ENCODE measurements around the gene DLG4. TPM values are rescaled to one million over a fixed set of nuclear protein-coding genes. Genes with fewer than 3 reads are reported as not detected.
"Not testable (repeated sequence)": the region's sequence is repeated elsewhere in the genome, so short reads cannot be mapped to it uniquely, and the experiment has no call there.

The DLG4 gene
- total RNA-seq, 1 donor from 2014 or later = 11.3 TPM

DNA sequence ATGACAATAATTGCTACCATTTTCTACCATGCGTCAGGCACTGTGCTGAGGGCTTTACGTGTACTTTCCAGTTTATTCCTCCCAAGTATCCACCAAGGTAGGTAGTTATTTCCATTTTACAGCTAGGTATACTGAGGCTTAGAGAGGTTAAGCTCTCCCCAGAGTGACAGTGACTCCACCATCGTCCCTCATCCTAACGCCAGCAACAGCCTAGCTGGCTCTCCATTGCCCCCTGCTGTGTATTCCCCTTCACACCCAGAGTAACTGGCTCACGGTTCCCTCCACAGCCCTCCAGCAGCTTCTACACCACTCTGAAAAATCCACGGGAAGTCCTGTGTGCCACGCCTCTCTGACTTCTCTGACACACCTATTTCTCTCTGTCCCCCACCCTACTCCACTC lies 33.4 kb downstream of the DLG4 start:
- no peak for DNase-seq (ENCODE audit: low read depth, low spot score)

- no peak for DNase-seq (ENCODE audit: low read depth, low spot score)
These were observed 35.0 kb downstream of the DLG4 start for GRCh38 chr17:7184647-7185046.

GRCh38 chr17:7184091-7184488 lies 35.5 kb downstream of the DLG4 start:
- DNase-seq (ENCODE audit: low read depth, low spot score) = no peak

- no peak for DNase-seq (ENCODE audit: low read depth, low spot score)
These were observed 36.1 kb downstream of the DLG4 start for GRCh38 chr17:7183433-7184090.

- not testable (repeated sequence) for DNase-seq (ENCODE audit: low read depth, low spot score)
These were observed 37.5 kb downstream of the DLG4 start for GRCh38 chr17:7182101-7182500.

DNA sequence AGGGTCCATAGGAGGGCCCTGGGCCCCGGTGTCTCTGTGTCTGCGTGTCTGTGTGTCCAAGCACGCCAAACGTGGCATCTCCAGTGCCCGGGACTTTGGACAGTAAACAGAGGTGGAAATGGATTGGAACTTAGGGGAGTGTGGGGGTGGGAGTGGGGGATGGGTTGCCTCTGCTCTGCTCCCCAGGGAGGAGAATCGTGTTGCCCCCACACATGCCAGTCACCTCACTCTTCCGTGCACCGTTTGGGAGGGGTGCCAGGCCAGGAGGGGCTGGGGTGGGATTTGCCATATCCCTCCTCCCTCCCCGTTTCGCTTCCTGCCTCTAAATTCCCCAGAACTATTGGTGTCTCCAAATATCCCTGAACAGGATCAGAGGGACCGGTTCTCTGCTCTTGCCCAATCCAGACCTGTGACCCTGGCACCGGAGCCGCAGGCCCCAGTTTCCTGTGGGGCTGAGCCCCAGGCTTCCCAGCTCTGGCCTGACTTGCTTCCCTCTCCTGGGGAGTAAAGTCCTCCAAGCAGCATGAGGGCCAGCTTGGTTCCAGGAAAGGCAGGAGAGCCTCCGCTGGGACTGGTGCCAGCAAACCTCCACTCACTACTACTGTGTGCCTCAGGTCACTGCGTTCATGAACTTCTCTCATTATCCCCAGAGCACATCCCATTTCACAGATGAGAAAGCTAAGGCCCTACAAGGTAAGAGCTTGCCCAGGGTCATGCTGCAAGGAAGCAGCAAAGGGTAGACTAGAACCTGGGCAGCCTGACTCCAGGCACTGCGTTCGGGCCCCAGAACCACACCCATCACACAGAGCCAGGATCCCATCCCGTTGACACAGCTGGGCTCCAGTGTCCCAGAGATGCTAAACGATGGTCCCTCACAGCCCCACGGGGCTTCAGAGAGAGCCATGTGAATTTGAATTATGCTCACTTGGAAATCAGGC lies 40.0 kb downstream of the DLG4 start, which contains the start of gene ASGR1:
ASGR1 (minus strand) TSS at position 54 of the 938 bp plus-strand sequence. CDS start 807 bp downstream, outside the sequence.
- no peak for DNase-seq (ENCODE audit: low read depth, low spot score)

DNA sequence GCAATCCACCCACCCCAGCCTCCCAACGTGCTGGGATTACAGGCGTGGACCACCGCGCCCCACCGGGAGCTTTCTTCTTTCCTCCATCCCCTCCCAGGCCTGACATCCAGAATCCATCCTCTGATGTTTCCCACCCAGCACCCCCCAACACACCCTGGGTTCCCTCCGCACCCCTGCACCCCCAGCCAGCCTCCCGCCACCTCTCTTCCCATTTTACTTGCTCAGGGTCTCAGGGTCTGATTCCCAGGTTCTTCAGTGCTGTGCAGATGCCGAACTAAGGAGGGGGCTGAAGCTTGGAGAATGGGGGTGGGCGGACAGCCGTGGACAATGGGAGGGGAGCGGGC lies 40.7 kb downstream of the DLG4 start:
- DNase-seq (ENCODE audit: low read depth, low spot score) = no peak

DNA sequence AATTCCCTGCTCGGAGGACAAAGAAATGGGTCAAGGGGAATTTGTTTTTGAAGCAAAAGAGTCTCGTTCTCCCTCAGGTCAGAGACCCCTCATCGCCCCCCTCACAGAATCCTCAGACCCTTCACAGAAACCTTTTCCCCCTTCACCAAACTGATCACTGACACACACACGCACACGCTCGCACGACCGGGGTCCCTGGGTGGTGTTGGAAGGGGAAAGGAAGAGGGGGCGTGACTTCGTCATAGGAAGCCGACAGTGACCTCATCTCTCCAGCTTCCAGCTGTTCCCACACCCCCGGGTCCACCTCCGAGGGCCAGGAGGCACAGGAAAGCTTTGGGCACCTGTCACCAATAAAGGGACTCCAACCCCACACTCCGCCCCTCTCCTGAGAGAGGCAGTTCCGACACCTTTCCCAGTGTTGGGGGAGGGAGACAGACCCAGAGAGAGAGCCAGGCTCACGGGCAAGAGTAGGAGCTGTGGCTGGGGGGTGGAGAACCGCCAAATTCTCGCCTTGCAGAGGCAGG lies 41.6 kb downstream of the DLG4 start:
- no peak for DNase-seq (ENCODE audit: low read depth, low spot score)

DNA sequence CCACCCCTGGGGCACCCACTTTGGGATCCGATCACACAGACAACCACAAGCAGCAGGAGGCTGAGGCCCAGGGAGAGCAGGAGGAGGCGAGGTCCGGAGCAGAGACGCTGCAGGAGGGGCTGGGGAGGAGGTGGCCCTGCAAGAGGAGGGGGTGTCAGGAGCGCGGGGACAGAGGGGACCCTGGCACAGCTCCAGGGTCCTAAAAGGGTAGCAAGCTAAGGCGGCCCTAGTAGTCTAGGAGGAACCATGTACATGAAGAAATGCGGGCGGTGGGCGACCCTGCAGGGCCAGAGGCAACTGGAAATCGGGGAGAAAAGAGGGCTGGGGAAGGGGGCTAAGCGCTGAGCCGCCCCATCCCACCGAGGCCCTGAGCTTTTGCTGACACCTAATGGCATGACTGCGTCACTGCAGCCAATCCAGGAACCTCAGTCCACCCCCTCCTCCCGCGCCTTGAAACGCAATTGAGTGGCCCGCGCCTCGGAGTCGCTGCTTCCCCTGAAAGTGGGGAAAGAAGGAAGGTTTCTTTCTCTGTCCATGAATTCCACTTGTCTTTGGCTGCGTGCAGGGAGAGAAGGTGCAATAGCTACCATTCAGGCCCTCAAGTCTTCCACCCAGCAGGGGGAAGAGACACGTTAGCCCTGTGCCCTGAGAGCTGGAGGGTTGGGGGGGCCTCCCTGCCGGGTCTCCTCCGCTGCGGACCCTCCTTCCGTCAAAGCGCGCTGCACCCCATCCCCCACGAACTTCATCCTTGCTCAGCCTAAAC lies 42.3 kb downstream of the DLG4 start:
- DNase-seq (ENCODE audit: low read depth, low spot score) = no peak

DNA sequence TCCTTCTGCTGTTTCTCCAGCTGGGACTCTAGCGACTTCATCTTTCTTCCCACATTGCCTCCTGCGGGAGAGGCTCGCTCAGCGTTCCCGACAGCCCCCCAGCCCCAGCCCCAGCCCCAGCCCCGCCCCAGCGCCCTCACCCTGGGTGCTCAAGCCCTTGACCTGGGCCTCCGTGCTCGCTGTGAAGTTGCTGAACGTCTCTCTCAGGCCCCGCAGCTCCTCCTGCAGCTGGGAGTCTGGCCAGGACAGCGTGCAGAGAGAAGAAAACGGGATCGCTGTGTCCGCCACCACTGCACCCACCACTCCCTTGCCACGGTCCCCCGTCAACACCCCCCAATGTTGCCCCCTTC lies 42.8 kb downstream of the DLG4 start:
- DNase-seq (ENCODE audit: low read depth, low spot score) = no peak

DNA sequence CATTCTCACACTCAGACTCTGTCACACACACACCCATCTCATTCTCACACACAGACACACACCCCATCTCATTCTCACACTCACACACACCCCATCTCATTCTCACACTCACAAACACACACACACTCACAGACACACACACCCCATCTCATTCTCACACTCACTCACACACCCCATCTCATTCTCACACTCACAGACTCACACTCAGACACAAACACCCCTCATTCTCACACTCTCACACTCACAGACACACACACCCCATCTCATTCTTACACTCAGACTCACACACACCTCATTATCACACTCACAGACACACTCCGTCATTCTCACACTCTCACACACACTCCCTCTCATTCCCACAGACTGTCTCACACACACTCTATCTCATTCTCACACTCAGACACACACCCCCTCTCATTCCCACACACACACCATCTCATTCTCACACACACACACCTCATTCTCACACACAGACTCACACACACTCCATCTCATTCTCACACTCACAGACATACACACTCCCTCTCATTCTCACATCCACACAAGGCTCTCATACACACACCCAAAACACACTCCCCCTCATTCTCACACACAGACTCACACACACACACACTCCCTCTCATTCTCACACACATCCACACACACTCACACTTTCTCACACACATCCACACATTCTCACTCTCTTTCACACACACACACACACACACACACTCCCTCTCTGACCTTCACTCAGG lies 43.4 kb downstream of the DLG4 start:
- DNase-seq (ENCODE audit: low read depth, low spot score) = no peak

DNA sequence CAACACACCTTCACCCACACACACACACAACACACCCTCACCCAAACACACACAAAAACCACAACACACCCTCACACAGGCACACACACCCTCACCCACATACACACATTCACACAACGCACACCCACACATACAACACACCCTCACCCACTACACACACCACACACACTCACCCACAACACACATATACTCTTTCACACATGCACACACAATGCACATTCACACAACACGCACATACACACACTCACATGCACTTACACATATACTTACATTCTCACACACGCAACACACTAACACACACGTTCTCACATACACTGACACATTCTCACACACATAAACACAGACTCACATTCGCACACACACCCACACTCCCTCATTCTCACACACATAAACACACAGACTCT lies 44.3 kb downstream of the DLG4 start:
- no peak for DNase-seq (ENCODE audit: low read depth, low spot score)

DNA sequence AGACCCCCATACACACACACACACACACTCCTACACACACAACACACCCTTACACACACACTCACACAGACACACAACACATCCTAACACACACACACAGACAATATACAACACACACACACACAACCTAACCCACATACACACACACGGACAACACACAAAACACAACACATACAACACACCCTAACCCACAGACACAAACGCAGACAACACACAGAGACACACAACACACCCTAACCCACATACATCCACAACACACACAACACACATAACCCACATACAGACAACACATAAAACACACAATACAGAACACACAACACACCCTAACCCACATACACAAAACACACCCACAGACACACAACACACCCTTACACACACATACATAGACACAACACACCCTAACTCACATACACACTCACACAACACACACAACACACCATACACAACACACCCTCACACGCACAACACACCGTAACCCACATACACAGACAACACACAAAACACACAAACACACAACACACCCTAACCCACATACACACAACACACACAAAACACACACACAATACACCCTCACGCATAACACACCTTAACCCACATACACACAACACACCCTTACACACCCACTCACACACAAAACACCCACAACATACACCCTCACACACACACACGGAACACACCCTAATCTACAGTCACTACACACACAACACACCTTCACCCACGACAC lies 44.9 kb downstream of the DLG4 start:
- DNase-seq (ENCODE audit: low read depth, low spot score) = no peak

- DNase-seq (ENCODE audit: low read depth, low spot score) = peak; percentile 57
These were observed 45.7 kb downstream of the DLG4 start for GRCh38 chr17:7173687-7174602.

DNA sequence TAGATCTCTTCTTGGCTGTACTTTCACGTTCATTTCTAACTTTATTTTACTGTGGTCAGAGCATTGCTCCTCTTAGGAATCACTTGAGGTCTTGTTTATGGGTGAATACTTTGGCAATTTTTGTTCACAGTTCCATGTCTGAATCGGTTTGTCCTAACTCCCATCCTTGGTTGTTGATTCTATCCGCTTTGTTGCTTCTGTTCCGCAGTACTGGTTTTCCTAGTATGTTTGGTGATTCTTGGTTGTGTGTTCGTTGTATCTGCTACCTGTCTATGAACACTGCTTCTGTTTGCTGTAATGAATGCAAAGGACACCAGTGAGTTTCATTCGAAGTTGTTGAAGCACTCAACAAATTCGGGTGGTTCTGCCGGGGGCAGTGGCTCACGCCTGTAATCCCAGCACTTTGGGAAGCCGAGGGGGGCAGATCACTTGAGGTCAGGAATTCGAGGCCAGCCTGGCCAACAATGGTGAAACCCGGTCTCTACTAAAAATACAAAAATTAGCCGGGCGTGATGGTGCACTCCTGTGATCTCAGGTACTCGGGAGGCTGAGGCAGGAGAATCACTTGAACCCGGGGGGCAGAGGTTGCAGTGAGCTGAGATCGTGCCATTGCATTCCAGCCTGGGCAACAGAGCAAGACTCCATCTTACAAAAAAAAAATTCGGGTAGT lies 47.0 kb downstream of the DLG4 start:
- not testable (repeated sequence) for DNase-seq (ENCODE audit: low read depth, low spot score)

- not testable (repeated sequence) for DNase-seq (ENCODE audit: low read depth, low spot score)
These were observed 50.1 kb downstream of the DLG4 start for GRCh38 chr17:7169565-7169908.

GRCh38 chr17:7168841-7169564 lies 50.6 kb downstream of the DLG4 start:
- DNase-seq (ENCODE audit: low read depth, low spot score) = not testable (repeated sequence)

DNA sequence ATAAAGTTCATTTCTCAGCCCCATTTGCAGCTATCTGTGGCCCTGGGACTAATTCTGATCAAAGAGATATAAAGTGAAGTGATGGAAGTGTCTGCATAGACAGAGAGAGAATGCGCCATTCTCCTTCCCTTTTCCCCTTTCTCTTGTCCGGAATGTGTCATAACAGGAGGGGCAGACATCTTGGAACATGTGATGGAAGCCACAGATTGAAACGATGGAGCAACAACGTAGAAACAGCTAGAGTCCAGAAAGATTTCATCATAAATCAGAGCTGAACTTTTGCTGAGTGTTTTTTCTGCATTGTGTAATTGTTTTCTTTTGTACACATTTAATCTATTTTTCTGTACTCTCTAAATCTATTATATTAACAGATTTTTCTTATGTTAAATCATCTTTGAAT lies 51.8 kb downstream of the DLG4 start:
- DNase-seq (ENCODE audit: low read depth, low spot score) = no peak
